Left ventricle myocardium inferior (tissue), 1 donor: ENCODE measurements around the gene STARD7. TPM values are rescaled to one million over a fixed set of nuclear protein-coding genes. Genes with fewer than 3 reads are reported as not detected.

Experiments
- DNase-seq: peaks from one replicate; pipeline ENCODE4 v3.0.0-alpha.2; 2020
- H3K27ac ChIP-seq: fragments of 200-600 bp; replicated peaks from 2 replicates; pipeline ENCODE4 v1.8.0; 2021
- H3K27me3 ChIP-seq: fragments of 200-600 bp; 2 replicates; pipeline ENCODE4 v1.8.0; 2021; ENCODE audit warnings: low read depth
- H3K36me3 ChIP-seq: fragments of 200-600 bp; 2 replicates; pipeline ENCODE4 v1.8.0; 2021
- H3K4me1 ChIP-seq: fragments of 200-600 bp; 2 replicates; pipeline ENCODE4 v1.8.0; 2021
- H3K4me3 ChIP-seq: fragments of 200-600 bp; 2 replicates; pipeline ENCODE4 v1.8.0; 2021; ENCODE audit warnings: mild to moderate bottlenecking, moderate library complexity
- H3K9me3 ChIP-seq: fragments of 200-600 bp; replicated peaks from 2 replicates; pipeline ENCODE4 v1.8.0; 2021
- CTCF ChIP-seq: fragments of 200-600 bp; IDR thresholded peaks from 2 replicates; pipeline ENCODE4 v1.8.0; 2021; ENCODE audit warnings: antibody characterized with exemption, mild to moderate bottlenecking, borderline replicate concordance
- intact Hi-C: fragments of 100-400 bp; cut with micrococcal nuclease; formaldehyde crosslinking; loops from one replicate; pipeline ENCODE4 v1.11.0; 2022
- total RNA-seq: library from RNA; stranded (reverse); fragmentation: NEBNext Ultra II Directional; extraction: Animal tissue kit (Norgen Biotek cat#: 25700); gene quantifications from one replicate; pipeline ENCODE4 v1.2.1, GENCODE V29; 2021
- donor health status: DM: no; HTN: yes; CAD: no; lungs with severe emphysema.

The STARD7 gene
- total RNA-seq, 1 donor from 2014 or later: 174 TPM

- no peak for TF ChIP-seq CTCF
- H3K4me1 ChIP-seq: no peaks in the 10 kb centered on the region
- no peak overlapping the region for H3K27ac ChIP-seq
- peaks cover 22% of the 10 kb centered on the region for H3K27me3 ChIP-seq
- no peak for DNase-seq
- no peaks in the 10 kb centered on the region for H3K36me3 ChIP-seq
- no peak overlapping the region for H3K4me3 ChIP-seq
- H3K9me3 ChIP-seq: peaks cover 8% of the 10 kb centered on the region
- intact Hi-C loops: no loop called here
Observed at GRCh38 chr2:96156011-96156820, 52.4 kb downstream of the STARD7 start.

GRCh38 chr2:96154506-96155380, 53.9 kb downstream of the STARD7 start:
- peaks cover 22% of the 10 kb centered on the region for H3K27me3 ChIP-seq
- no peaks in the 10 kb centered on the region for H3K36me3 ChIP-seq
- no peaks in the 10 kb centered on the region for H3K9me3 ChIP-seq
- no peaks in the 10 kb centered on the region for H3K4me1 ChIP-seq
- TF ChIP-seq CTCF: no peak
- H3K27ac ChIP-seq: no peak overlapping the region
- H3K4me3 ChIP-seq: no peak overlapping the region
- DNase-seq: no peak
- intact Hi-C loops: no loop called here

- Histone ChIP-seq H3K36me3 (no peaks in the 10 kb centered on the region), H3K27ac (no peak overlapping the region), H3K4me3 (no peak overlapping the region), H3K9me3 (no peaks in the 10 kb centered on the region), H3K4me1 (no peaks in the 10 kb centered on the region), H3K27me3 (peaks cover 22% of the 10 kb centered on the region)
- TF ChIP-seq CTCF: no peak
- intact Hi-C loops: no loop called here
- no peak for DNase-seq
Observed at GRCh38 chr2:96153991-96154431, 54.6 kb downstream of the STARD7 start.

- Histone ChIP-seq H3K27me3 (peaks cover 20% of the 10 kb centered on the region), H3K9me3 (no peaks in the 10 kb centered on the region), H3K4me3 (no peak overlapping the region), H3K36me3 (no peaks in the 10 kb centered on the region), H3K4me1 (peaks cover 3% of the 10 kb centered on the region), H3K27ac (no peak overlapping the region)
- intact Hi-C loops: no loop called here
- DNase-seq: no peak
- no peak for TF ChIP-seq CTCF
Observed at GRCh38 chr2:96153291-96153713, 55.3 kb downstream of the STARD7 start.

- Histone ChIP-seq H3K4me1 (peaks cover 11% of the 10 kb centered on the region), H3K9me3 (no peaks in the 10 kb centered on the region), H3K27ac (no peak overlapping the region), H3K36me3 (no peaks in the 10 kb centered on the region), H3K4me3 (no peak overlapping the region), H3K27me3 (peaks cover 12% of the 10 kb centered on the region)
- DNase-seq: no peak
- TF ChIP-seq CTCF: no peak
- intact Hi-C loops: no loop called here
Observed at GRCh38 chr2:96152304-96153161, 56.1 kb downstream of the STARD7 start.
